Measurements from ENCODE around the gene PRRG1.

The PRRG1 gene

DNA sequence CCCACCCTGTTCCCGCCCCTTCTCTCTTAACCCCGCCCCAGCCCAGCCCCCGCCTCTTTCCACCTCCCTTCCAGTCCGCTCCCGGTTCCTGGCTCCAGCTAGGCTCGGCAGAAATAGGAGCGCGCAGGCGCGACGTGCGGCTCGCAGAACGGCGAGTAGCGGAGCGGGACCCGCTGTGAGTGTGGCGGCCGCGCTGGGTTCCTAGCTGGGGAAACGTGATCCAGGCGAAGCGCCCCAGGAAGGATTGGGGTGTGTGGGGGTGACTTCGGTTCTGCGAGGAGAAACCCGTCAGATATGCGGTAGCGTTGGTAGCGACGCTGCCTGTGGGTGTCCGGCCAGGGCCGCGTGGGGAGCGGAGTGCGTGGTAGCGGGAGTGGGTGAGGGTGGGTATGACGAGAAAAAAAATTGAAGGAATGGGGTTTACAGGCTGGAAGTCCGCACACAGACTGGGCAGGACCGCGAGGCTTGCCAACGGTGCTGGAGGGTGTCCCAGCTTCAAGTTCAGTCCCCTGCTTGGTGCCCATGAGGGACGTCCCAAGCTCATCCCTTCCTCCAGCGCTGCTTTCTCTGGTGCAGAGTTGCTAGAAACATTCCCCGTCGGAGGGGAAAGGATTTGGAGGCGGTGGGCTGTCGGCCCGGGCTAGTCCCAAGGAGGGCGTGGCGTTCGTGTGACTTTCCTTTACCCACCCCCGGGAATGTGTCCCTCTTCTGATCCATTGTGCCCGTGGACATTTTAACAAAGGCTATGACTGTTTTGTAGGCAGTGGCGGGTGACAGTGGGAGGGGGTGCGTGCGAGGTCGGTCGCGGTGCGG lies at the start of gene PRRG1:
Gene PRRG1 (plus strand): TSS at position 144 of the 813 bp plus-strand sequence. CDS start 56,886 bp downstream, outside the sequence.
- TF ChIP-seq MAX (IDR thresholded peaks at IDR 0.05) (peak; percentile 47; the same call in 1 of the 2 replicates), TAF1 (IDR thresholded peaks at IDR 0.05; ENCODE audit: low read depth) (peak; percentile 41; the same call in 1 of the 2 replicates), YY1 (IDR thresholded peaks at IDR 0.05; ENCODE audit: low read depth) (no peak), FOXM1 (IDR thresholded peaks at IDR 0.05; ENCODE audit: borderline replicate concordance, low read depth) (no peak), CREB1 (IDR thresholded peaks at IDR 0.05; ENCODE audit: low read depth) (no peak)

- TF ChIP-seq TAF1 (IDR thresholded peaks at IDR 0.05; ENCODE audit: low read depth): no peak
- TF ChIP-seq ZBTB7A (IDR thresholded peaks at IDR 0.05; ENCODE audit: low read depth): no peak
- TF ChIP-seq RAD21 (IDR thresholded peaks at IDR 0.05; ENCODE audit: low read depth): peak; percentile 78
- TF ChIP-seq FOXM1 (IDR thresholded peaks at IDR 0.05; ENCODE audit: borderline replicate concordance, low read depth): no peak
- TF ChIP-seq EGR1 (IDR thresholded peaks at IDR 0.05): no peak
These were observed 46.6 kb upstream of the PRRG1 start for GRCh38 chrX:37302569-37302968.

- TF ChIP-seq CREB1 (IDR thresholded peaks at IDR 0.05; ENCODE audit: low read depth) (no peak), YY1 (IDR thresholded peaks at IDR 0.05; ENCODE audit: low read depth) (no peak), NFIC (IDR thresholded peaks at IDR 0.05) (no peak), TCF12 (IDR thresholded peaks at IDR 0.05; ENCODE audit: low read depth) (no peak), EP300 (IDR thresholded peaks at IDR 0.05; ENCODE audit: borderline replicate concordance) (no peak), TEAD4 (IDR thresholded peaks at IDR 0.05) (no peak), EGR1 (IDR thresholded peaks at IDR 0.05) (no peak), TAF1 (IDR thresholded peaks at IDR 0.05; ENCODE audit: low read depth) (no peak)
These were observed 34.6 kb upstream of the PRRG1 start for GRCh38 chrX:37314531-37314930.

DNA sequence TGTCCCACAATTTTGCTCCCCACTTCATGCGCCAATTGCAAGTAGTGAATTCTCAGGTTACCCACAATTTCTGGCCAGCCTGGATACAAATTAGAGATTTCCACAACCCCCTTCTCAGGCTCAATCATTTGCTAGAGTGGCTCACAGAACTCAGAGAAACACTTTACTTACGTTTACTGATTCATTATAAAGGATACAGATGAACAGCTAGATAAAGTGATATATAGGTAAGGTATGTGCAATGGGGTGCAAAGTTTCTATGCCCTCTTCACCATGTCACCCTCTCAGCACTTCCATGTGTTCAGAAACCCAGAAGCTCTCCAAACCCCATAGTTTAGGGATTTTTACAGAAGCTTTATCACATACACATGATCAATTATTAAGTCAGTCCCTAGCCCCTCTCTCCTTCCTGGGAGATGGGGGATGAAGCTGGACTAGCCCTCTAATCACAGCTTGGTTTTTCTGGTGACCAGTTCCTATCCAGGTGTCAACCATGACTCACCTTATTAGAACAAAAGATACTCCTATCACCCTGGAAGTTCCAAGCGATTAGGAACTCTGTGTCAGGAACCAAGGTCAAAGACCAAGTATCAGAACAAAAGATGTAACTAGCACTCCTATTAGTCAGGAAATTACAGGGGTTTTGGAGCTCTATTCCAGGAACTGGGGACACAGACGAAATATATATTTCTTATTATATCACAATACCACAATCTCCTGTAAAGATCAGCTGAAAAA lies 33.5 kb upstream of the PRRG1 start:
- TF ChIP-seq YY1 (IDR thresholded peaks at IDR 0.05; ENCODE audit: low read depth) (no peak), NFIC (IDR thresholded peaks at IDR 0.05) (no peak), EP300 (IDR thresholded peaks at IDR 0.05; ENCODE audit: borderline replicate concordance) (no peak), EGR1 (IDR thresholded peaks at IDR 0.05) (no peak), FOXM1 (IDR thresholded peaks at IDR 0.05; ENCODE audit: borderline replicate concordance, low read depth) (no peak), MAX (IDR thresholded peaks at IDR 0.05) (no peak), TAF1 (IDR thresholded peaks at IDR 0.05; ENCODE audit: low read depth) (no peak), RAD21 (IDR thresholded peaks at IDR 0.05; ENCODE audit: low read depth) (no peak), CEBPB (IDR thresholded peaks at IDR 0.05) (no peak), CREB1 (IDR thresholded peaks at IDR 0.05; ENCODE audit: low read depth) (no peak), TEAD4 (IDR thresholded peaks at IDR 0.05) (no peak), TCF12 (IDR thresholded peaks at IDR 0.05; ENCODE audit: low read depth) (no peak), ZBTB7A (IDR thresholded peaks at IDR 0.05; ENCODE audit: low read depth) (no peak)
- TF ChIP-seq, protein P1, sequence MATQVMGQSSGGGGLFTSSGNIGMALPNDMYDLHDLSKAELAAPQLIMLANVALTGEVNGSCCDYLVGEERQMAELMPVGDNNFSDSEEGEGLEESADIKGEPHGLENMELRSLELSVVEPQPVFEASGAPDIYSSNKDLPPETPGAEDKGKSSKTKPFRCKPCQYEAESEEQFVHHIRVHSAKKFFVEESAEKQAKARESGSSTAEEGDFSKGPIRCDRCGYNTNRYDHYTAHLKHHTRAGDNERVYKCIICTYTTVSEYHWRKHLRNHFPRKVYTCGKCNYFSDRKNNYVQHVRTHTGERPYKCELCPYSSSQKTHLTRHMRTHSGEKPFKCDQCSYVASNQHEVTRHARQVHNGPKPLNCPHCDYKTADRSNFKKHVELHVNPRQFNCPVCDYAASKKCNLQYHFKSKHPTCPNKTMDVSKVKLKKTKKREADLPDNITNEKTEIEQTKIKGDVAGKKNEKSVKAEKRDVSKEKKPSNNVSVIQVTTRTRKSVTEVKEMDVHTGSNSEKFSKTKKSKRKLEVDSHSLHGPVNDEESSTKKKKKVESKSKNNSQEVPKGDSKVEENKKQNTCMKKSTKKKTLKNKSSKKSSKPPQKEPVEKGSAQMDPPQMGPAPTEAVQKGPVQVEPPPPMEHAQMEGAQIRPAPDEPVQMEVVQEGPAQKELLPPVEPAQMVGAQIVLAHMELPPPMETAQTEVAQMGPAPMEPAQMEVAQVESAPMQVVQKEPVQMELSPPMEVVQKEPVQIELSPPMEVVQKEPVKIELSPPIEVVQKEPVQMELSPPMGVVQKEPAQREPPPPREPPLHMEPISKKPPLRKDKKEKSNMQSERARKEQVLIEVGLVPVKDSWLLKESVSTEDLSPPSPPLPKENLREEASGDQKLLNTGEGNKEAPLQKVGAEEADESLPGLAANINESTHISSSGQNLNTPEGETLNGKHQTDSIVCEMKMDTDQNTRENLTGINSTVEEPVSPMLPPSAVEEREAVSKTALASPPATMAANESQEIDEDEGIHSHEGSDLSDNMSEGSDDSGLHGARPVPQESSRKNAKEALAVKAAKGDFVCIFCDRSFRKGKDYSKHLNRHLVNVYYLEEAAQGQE (IDR thresholded peaks at IDR 0.05; ENCODE audit: low read depth): no peak
- TF ChIP-seq, protein P2, sequence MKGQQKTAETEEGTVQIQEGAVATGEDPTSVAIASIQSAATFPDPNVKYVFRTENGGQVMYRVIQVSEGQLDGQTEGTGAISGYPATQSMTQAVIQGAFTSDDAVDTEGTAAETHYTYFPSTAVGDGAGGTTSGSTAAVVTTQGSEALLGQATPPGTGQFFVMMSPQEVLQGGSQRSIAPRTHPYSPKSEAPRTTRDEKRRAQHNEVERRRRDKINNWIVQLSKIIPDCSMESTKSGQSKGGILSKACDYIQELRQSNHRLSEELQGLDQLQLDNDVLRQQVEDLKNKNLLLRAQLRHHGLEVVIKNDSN (IDR thresholded peaks at IDR 0.05): no peak

DNA sequence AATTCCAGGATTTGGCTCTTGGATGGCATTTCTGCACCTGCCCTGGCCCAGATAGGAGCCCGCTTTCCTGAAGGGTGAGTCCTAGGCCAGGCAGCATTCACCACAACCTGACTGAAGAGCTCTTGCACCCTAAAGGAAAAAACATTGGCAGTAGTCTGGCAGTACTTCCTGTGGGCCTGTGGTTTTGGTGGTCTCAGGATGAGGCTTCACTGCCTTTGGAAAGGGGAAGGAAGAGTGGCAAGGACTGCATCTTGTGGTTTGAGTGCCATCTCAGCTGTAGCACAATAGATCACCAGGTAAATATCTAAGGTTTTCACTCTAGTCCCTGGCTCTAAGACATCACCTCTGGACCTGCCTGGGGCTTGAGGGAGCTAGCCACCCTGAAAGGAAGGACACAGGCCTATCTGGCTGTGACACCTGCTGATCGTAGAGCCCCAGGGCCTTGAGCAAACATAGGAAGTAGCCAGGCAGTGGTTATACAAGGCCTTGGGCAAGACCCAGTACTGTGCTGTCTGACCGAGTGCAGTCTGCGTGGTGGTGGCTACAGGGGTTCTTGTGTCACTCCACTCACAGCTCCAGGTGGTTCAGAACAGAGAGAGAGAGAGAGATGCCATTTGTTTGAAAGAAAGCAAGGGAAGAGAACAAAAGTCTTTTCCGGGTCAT lies 28.5 kb upstream of the PRRG1 start:
- TF ChIP-seq CREB1 (IDR thresholded peaks at IDR 0.05; ENCODE audit: low read depth) (no peak), CEBPB (IDR thresholded peaks at IDR 0.05) (no peak), RAD21 (IDR thresholded peaks at IDR 0.05; ENCODE audit: low read depth) (no peak), TCF12 (IDR thresholded peaks at IDR 0.05; ENCODE audit: low read depth) (no peak), YY1 (IDR thresholded peaks at IDR 0.05; ENCODE audit: low read depth) (no peak), NFIC (IDR thresholded peaks at IDR 0.05) (no peak), TEAD4 (IDR thresholded peaks at IDR 0.05) (no peak)
- TF ChIP-seq, protein P2 (IDR thresholded peaks at IDR 0.05): no peak
- TF ChIP-seq, protein P1 (IDR thresholded peaks at IDR 0.05; ENCODE audit: low read depth): no peak
